Stimulated activated CD4-positive, alpha-beta T cell treated with anti-CD3 and anti-CD28 coated beads, Interleukin-4, amount 100 ng/mL, for 4 hours (primary cell): ENCODE data around the gene CDK5RAP3.
"Not testable (repeated sequence)": the region's sequence is repeated elsewhere in the genome, so short reads cannot be mapped to it uniquely, and the experiment has no call there.

Experiments used
- DNase-seq, 2 experiments: peaks; one replicate each; pipeline ENCODE4 v3.0.0-alpha.2; 2020

CDK5RAP3 gene

DNA sequence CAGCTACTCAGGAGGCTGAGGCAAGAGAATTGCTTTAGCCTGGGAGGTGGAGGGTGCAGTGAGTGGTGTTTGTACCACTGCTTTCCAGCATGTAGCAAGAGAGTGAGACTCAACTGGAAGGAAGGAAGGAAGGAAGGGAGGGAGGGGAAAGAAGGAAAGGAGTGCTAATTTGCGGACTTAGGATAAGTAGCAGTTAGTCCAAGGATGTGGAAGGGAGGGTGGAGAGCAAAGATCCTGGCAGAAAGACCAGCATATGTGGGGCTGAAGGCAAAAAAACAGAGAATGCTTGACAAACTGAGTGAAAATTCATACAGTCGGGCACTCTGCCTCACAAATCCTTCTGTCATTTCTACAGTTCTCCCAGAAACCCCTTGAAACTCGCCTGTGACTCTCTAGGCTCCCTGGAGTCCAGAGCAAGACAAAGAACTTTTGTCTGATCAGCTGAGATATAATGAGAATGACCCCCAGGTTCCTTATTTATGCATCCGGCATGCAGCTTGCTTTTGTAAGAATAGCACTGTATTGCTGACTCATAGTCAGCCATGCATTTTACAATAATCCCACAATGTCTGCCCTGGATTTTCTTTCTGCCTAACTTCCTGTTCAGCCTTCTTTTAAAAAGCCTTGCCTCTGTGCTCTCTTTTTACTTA lies 31.5 kb downstream of the CDK5RAP3 start:
- DNase-seq: no peak

- DNase-seq: no peak
These were observed 32.1 kb downstream of the CDK5RAP3 start for GRCh38 chr17:48002916-48003416.

GRCh38 chr17:48003417-48004151 lies 32.7 kb downstream of the CDK5RAP3 start:
- no peak for DNase-seq

DNA sequence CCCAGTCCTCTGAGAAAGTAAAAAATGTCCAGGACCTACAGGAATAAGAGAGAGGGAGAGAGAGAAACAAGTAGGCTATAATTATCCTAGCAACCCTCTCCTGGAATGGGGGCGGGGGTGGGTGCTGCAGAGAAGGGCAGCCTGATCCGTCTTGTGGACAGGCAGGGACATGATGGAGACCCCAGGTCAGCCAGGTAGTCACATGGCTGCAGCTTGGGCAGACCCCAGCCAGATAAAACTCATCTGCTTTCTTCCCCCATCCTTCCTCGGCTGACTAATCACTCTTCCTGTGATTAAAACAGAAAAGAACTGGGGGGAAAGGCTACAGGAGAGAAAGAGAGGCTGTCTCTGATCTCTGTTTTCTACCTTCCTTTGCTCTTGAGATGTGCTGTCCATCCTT lies 34.1 kb downstream of the CDK5RAP3 start:
- no peak for DNase-seq

DNA sequence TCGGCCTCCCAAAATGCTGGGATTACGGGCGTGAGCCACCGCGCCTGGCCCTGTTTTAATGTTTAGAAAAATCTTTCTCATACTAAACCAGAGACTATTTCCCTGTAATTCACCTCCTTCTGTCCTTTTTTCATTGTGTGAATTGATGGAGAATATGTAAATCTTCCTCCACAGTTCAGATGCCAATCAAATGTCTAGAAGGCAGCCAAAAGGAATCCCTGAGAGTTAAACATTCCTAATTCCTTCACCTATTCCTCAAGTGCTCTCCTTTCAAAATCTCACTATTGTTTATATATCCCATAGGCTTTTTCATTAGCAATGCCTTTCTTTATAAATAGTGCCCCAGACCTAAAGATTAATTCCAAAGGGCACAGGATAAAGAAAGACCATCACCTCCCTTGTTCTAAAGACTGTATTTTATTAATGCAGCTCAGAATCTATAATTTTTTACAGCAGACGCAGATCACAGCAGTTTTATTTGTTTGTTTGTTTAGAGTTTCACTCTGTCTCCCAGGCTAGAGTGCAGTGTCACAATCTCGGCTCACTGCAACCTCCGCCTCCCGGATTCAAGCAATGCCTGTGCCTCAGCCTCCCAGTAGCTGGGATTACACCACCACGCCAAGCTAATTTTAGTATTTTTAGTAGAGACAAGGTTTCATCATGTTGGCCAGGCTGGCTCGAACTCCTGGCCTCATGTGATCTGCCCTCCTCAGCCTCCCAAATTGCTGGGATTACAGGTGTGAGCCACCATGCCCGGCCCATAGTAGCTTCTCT lies 36.2 kb downstream of the CDK5RAP3 start:
- no peak for DNase-seq

- DNase-seq: no peak
These were observed 39.3 kb downstream of the CDK5RAP3 start for GRCh38 chr17:48010193-48010592.

DNA sequence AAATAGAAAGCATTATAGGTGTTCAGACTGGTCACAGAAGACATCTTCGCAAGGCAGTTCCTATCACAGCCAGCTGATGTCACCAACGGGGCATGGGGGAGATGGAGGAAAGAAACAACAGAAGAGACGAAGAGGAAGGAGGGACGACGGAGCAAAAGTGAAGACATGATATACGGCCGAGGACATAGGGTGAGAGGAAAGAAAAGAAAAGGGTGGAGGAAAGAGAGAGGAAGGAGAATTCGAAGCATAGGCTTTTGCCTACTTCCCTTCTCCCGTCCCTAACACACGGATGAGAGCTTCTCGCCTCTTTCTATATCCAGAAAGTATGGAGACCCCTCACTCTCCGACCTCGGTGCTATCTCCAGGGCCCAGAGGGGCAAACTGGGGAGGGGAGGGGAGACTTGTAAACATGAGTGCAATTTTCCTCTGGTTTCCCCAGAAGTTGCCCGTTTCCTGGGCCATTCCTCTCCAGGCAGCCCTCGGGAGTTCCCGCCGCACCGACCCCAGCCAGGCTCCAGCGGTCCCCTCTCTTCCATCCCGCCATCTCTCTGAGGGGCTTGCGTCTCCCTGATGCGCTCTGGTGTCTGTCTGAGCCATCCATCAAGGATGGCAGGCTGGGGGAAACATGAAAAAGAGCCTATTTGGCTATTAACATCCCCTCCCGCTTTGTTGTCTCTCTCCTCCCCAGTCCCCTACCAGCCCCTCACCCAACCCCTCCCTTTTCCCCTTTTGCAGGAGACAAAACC lies 40.7 kb downstream of the CDK5RAP3 start:
- peak; percentile 25 to 28 for DNase-seq

DNA sequence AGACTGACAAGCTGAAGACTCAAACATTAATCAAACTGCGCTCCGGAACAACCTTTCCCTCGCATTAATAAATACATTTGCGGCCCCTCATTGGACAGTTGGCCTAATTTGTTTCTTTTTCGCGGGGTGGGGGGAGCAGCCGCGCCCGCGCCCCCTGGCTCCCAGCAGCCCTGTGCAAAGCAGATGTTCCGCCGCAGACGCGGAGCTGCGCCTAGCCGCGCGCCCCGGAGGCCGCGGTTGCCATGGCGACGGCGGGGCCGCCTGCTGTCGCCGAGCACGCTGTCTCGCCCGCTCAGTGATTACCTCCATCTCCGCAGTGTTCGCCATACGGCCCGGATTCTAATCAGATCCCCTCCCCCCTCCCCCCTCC lies 41.2 kb downstream of the CDK5RAP3 start:
- peak; percentile 57 to 64 for DNase-seq

GRCh38 chr17:48012654-48013053 lies 41.7 kb downstream of the CDK5RAP3 start:
- DNase-seq: no peak

DNA sequence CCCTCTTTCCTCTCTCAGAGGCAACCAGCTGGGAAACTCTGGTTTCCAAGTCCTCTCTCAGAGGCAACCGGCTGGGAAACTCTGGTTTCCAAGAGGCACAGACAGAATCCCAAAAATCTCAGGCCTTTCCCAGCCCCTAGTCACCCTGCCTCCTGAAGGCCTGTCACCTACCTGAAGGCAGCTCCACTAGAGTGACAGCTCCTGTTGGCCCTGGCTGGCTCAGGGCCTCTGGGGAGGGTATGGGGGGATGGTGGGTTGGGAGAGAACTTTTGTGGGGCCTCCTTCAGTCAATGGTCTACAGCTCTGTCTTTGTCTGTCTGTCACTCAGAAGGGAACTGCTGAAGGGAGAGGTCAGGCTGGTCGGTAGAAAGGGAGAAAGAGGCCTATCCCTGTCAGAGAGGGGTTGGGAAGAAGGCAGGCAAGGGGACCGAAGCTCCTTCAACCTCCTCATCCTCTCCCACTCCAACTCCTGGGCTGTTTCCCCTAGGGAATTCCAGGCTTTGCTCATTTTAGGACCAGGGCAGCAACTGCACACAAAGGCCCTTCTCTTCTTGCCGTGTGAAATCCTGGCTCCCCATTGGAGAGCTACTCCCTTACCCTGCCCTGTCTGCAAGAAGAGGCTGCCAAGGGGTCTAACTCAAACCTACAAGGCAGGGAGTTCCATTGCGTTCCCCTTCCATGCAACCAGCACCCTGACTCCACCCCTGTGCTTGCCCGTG lies 43.1 kb downstream of the CDK5RAP3 start:
- DNase-seq: no peak

- no peak for DNase-seq
These were observed 43.7 kb downstream of the CDK5RAP3 start for GRCh38 chr17:48014595-48015111.

GRCh38 chr17:48016112-48016511 lies 45.2 kb downstream of the CDK5RAP3 start:
- DNase-seq: no peak

- not testable (repeated sequence) for DNase-seq
These were observed 46.9 kb downstream of the CDK5RAP3 start for GRCh38 chr17:48017817-48018158.

DNA sequence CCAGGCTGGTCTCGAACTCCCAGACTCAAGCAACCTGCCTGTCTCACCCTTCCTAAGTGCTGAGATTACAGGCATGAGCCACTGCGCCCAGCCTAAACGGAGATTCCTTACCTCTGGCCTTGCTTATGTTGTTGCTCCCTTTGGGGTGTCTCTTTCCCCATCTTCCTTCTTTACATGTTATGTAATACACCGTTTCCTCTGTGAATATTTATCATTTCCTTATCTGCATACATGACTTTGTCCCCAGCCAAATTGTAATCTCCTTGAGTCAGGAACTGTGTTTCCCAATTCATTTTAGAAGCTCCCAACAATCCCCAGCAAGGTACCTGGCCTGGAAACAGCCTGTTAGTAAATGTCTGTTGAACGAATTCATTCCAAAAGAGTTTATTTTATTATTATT lies 51.0 kb downstream of the CDK5RAP3 start:
- no peak for DNase-seq

DNA sequence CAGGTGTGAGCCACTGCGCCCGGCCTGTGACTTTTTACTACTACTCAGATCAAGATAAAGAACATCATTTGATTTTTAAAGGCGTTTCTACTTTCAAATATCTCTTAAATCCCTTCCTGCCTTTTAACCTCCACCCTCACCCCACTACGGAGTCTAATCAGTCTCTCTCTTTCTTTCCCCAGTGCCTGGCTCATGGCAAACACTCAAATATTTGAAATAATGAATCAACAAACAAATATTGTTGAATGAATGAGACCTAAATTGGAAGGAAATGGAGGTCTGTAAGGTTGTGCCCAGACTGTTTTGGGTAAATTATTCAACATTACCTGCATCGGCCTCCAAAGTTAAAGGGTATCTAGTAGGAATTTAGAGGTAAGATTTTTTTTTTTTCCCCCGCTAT lies 52.0 kb downstream of the CDK5RAP3 start:
- DNase-seq: no peak

GRCh38 chr17:48023400-48024148 lies 52.7 kb downstream of the CDK5RAP3 start:
- DNase-seq: peak; percentile 24 to 35

DNA sequence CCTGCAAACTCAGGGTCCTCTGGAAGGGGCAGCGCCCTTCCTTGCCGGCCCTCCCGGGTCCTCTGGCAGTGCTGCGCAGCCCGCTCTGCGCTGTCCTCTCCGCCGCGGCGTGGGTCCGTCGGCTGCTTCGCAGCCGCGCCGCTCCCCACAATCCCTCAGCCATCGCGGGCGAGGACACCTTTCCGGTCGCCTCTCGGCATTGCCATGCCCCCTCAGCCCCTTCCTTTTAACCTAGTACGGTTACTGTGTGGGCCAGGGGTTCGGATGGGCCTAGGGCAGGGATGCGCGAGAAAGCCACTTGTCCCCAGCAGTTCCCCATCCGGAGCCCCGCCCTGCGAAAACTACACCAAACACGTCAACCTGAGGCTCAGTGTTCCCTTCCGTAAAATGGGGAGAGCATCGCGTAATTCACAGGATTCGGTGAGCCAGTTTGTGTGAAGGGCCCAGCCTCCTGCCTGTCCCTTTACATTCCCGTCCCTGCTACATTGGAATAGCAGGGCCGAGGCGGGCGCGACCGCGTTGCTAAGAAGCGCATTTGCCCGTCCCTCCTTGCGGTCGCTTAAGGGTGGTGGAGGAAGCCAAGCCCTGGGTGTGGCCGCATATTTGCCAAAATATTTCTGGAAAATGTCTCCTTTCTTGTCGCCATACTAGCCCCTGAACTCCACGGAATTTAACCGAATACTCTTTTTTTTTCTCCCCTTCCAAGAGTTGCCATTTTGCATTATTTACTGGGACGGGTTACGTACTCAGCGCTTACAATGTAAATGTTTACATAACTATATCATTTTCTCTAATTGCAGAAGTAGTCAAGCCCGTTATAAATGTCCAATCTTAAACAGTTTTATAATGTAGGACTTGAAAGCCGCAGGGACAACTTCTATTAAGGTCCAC lies 53.5 kb downstream of the CDK5RAP3 start:
- peak; percentile 17 for DNase-seq

DNA sequence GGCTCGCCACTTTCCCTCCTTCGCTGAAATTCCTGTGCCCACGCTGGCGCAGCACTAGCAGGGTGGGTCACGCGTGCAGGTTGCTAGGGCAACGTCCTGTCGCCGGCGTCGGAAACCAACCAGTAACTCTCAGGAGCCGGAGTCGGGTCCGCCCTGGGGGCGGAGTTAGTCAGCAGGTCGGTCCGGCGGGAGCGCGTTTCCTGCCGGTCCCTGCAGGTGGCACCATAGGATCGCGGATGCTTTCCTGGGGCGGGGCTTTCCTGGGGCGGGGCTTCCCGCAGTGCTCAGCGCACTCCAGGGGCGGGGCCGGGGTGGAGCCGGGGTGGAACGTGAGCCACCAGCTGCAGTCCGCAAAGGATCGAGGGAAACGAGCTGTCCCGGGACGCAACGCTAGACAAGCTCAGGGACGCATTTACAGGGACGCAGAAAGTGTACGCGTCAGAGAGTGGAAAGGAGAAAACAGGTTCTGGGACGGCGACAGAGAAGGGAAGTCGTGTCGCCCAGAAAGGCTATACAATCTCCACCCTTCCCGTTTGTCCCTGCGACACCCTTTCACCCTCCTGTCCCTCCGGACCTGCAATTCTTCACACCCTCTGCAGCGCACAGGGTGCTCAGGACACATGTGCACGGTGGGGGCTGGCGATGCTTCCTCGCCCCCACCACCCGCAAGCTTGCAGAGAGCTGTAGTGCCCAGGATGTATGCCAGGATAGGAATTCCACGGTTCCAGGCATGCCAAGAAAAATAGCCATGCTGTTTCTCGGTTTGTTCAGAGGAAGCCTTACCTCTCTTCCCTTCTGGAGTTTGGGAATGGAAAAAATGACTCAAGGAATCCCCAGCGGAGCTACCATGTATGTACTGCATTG lies 54.4 kb downstream of the CDK5RAP3 start:
- DNase-seq: peak; percentile 97 to 99

GRCh38 chr17:48025904-48026501 lies 55.1 kb downstream of the CDK5RAP3 start:
- DNase-seq: no peak
